ENCODE measurements around the gene CLCN6. TPM values are rescaled to one million over a fixed set of nuclear protein-coding genes. Genes with fewer than 3 reads are reported as not detected.

Gene CLCN6
- total and polyA plus RNA-seq, 2 experiments from 2014 or later: 22.5 to 31.8 TPM

DNA sequence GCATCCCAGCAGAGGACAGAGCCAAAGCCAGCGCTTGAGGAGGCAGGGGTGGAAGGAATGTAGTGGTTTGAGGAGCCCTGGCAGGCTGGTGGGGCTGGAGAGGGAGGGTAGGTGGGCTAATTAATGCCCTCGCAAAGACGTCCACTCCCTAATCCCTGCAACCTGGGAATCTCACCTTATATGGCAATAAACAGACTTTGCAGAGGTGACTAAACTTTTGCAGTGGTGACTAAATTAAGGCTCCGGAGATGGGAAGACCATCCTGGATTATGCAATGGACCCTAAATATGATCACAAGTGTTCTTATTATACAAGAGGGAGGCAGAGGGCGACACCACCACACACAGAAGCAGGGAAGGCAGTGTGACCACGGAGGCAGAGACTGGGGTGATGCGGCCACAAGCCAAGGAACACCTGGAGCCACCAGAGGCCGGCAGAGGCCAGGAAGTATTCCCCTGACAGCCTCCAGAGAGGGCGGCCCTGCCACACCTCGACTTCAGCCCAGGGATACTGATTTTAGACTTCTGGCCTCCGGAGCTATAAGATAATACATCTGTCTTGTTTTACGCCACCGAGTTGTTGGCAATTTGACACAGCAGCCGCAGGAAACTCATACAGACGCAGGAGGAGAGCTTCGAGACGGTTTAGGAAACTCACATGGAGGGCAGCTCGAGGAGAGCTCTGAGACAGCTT, 75.9 kb downstream of the CLCN6 start:
- Histone ChIP-seq H3K27ac (peak overlapping the region; percentile 88), H3K9me3 (ENCODE audit: low read depth) (no peaks in the 10 kb centered on the region), H3K4me3 (no peak overlapping the region), H3K27me3 (no peaks in the 10 kb centered on the region), H3K4me1 (ENCODE audit: low read depth) (peaks cover 61% of the 10 kb centered on the region), H3K36me3 (no peaks in the 10 kb centered on the region)
- DNase-seq (ENCODE audit: low read depth in 1 of 2, low spot score in 1 of 2): no peak
- TF ChIP-seq, protein P1, sequence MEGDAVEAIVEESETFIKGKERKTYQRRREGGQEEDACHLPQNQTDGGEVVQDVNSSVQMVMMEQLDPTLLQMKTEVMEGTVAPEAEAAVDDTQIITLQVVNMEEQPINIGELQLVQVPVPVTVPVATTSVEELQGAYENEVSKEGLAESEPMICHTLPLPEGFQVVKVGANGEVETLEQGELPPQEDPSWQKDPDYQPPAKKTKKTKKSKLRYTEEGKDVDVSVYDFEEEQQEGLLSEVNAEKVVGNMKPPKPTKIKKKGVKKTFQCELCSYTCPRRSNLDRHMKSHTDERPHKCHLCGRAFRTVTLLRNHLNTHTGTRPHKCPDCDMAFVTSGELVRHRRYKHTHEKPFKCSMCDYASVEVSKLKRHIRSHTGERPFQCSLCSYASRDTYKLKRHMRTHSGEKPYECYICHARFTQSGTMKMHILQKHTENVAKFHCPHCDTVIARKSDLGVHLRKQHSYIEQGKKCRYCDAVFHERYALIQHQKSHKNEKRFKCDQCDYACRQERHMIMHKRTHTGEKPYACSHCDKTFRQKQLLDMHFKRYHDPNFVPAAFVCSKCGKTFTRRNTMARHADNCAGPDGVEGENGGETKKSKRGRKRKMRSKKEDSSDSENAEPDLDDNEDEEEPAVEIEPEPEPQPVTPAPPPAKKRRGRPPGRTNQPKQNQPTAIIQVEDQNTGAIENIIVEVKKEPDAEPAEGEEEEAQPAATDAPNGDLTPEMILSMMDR (IDR thresholded peaks at IDR 0.05; ENCODE audit: low read depth, low read length): no peak

DNA sequence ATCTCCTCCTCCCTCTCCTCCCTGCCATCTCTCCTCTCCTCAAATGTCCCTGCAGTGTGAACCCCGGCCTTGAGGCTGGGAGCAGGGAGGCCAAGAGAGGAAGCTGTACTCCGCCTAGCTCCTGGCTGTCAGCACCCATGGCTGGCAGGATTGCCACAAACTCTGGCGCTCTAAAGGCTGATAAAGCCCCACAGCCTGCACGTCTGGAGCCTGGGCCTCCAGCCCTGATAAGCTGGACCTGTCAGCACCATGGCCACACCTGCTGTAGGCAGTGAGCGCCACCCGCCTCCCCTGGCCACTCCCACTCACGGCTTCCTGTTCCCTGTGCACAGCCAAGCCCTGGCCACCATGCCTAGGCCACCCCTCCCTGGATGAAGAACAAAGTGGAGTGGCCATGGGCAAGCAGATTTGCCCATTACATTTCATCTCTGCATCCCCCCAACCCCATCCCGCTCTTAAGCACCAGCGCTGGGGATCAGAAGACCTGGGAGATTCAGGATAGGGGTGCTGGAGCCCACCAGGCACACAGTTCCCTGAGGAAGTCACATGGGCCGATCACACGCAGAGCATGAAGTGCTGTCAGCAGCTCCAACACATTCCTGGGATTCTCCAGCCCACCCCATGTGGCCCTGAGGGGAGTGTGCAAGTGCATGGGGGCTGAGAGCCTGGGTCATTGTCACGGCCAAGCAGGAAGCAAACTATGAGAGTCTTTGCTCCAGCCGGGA, 77.0 kb downstream of the CLCN6 start:
- peaks cover 72% of the 10 kb centered on the region for H3K4me1 ChIP-seq (ENCODE audit: low read depth)
- DNase-seq (ENCODE audit: low read depth in 1 of 2, low spot score in 1 of 2): peak; percentile 50 to 99
- H3K36me3 ChIP-seq: no peaks in the 10 kb centered on the region
- peak overlapping the region; percentile 88 for H3K27ac ChIP-seq
- no peaks in the 10 kb centered on the region for H3K9me3 ChIP-seq (ENCODE audit: low read depth)
- TF ChIP-seq, protein P1 (IDR thresholded peaks at IDR 0.05; ENCODE audit: low read depth, low read length): no peak
- no peak overlapping the region for H3K4me3 ChIP-seq
- no peaks in the 10 kb centered on the region for H3K27me3 ChIP-seq

DNA sequence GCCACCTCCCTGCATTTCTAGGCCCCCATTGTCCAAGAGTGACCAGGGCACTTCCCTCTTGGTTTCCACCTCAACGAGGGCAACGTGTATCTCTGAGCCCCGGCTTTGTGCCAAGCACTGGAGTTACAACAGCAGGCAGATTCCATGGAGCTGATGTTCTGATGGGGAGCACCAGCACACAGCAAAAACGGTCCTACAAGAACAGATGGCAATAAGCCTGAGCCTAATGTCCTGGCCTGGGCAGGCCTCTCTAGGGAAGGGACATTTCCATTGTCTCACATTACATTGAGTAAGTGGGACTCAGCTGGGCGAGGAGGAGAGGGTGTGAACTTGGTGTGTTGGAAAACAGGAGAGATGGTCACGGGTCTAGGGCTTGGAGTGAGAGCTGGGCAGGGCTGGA, 79.9 kb downstream of the CLCN6 start:
- H3K27ac ChIP-seq: no peak overlapping the region
- TF ChIP-seq, protein P1 (IDR thresholded peaks at IDR 0.05; ENCODE audit: low read depth, low read length): no peak
- H3K9me3 ChIP-seq (ENCODE audit: low read depth): no peaks in the 10 kb centered on the region
- no peaks in the 10 kb centered on the region for H3K36me3 ChIP-seq
- no peaks in the 10 kb centered on the region for H3K27me3 ChIP-seq
- no peak overlapping the region for H3K4me3 ChIP-seq
- no peak for DNase-seq (ENCODE audit: low read depth in 1 of 2, low spot score in 1 of 2)
- H3K4me1 ChIP-seq (ENCODE audit: low read depth): peaks cover 50% of the 10 kb centered on the region

DNA sequence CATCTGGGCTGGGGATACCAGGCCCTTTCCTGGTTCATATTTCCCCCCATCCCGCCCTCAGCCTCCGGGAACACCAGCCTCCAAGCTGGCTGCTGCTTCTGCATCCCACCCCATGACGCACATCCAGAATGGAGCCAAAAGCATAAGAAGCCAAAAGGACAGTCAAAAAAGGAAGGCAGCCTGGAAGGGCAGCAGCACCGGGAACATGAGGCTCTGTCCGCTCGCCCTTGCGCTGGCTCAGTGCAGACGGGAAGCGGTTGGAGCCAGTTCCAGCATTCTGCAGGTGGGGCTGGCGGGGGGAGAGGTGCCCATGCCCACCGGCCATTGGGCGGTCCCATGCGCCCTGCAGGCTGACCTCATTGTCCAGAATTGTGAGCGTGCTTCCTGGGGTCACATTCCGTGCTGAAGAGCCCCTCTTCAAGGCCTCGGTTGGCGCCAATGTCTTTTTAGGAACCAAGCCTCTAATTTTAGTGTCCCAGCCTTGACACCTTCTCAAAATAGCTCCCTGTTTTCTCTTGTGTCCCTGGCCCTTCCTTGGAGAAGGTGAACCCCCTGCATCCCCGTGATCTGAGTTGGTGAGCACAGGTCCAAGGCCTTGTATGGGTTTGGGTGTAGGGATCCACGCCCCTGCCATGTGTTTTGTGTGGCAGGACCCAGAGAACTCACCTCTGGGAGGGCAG, 81.1 kb downstream of the CLCN6 start:
- peaks cover 38% of the 10 kb centered on the region for H3K4me1 ChIP-seq (ENCODE audit: low read depth)
- no peaks in the 10 kb centered on the region for H3K36me3 ChIP-seq
- peak overlapping the region; percentile 61 for H3K27ac ChIP-seq
- TF ChIP-seq, protein P1 (IDR thresholded peaks at IDR 0.05; ENCODE audit: low read depth, low read length): no peak
- no peaks in the 10 kb centered on the region for H3K27me3 ChIP-seq
- H3K4me3 ChIP-seq: no peak overlapping the region
- H3K9me3 ChIP-seq (ENCODE audit: low read depth): no peaks in the 10 kb centered on the region
- peak in 1 of 2 donors; percentile 37 for DNase-seq (ENCODE audit: low read depth in 1 of 2, low spot score in 1 of 2)

DNA sequence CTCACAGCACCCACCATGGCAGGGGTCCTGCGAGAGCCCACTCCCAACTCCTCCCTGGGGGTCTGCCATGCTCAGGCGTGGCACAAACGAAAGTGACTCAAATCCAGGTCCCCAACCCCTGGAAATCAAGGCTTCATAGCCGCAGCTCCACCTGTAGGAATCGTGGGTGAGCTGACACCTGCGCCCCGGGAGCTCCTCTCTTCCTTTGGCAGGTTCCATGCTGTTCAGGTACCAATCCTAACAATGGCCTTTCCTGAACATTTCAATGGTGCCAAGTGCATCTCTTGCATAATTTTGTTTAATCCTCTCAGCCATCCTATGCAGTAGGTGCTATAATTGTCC, 81.6 kb downstream of the CLCN6 start:
- no peak for DNase-seq (ENCODE audit: low read depth in 1 of 2, low spot score in 1 of 2)

More for the DNA sequence above, 81.6 kb downstream of the CLCN6 start:
- H3K27ac ChIP-seq: peak overlapping the region; percentile 61
- no peaks in the 10 kb centered on the region for H3K36me3 ChIP-seq
- H3K9me3 ChIP-seq (ENCODE audit: low read depth): no peaks in the 10 kb centered on the region
- H3K4me1 ChIP-seq (ENCODE audit: low read depth): peaks cover 33% of the 10 kb centered on the region
- TF ChIP-seq, protein P1 (IDR thresholded peaks at IDR 0.05; ENCODE audit: low read depth, low read length): no peak
- H3K27me3 ChIP-seq: no peaks in the 10 kb centered on the region
- no peak overlapping the region for H3K4me3 ChIP-seq
